NT2/D1 (cell line): ENCODE results near the gene AZIN2.

ENCODE experiments used
- DNase-seq: peaks from one replicate; pipeline ENCODE4 v3.0.0-alpha.2; 2011; ENCODE audit warnings: low read depth, low spot score
- H3K27me3 ChIP-seq: 2 replicates; pipeline ENCODE4 v1.6.0; 2011; ENCODE audit warnings: mild to moderate bottlenecking; ENCODE audit not compliant: insufficient read length, insufficient read depth
- H3K36me3 ChIP-seq: 2 replicates; pipeline ENCODE4 v1.6.1; 2011; ENCODE audit warnings: mild to moderate bottlenecking, low read length, mixed read lengths; ENCODE audit not compliant: insufficient read depth, insufficient read length
- H3K4me1 ChIP-seq: 2 replicates; pipeline ENCODE4 v1.5.1; 2011; ENCODE audit not compliant: insufficient read depth, insufficient read length
- H3K4me3 ChIP-seq: 2 replicates; pipeline ENCODE4 v1.5.1; 2011; ENCODE audit warnings: low read depth; ENCODE audit not compliant: insufficient read length
- H3K9ac ChIP-seq: 2 replicates; pipeline ENCODE4 v1.6.0; 2011; ENCODE audit warnings: low read depth; ENCODE audit not compliant: insufficient read length
- H3K9me3 ChIP-seq: 2 replicates; pipeline ENCODE4 v1.5.1; 2011; ENCODE audit warnings: mild to moderate bottlenecking, low read length; ENCODE audit not compliant: insufficient read depth
- SUZ12 ChIP-seq: IDR thresholded peaks from 2 replicates; pipeline ENCODE4 v1.6.1; 2011; ENCODE audit not compliant: insufficient read length, insufficient read depth; ENCODE audit errors: extremely low read depth
- YY1 ChIP-seq: IDR thresholded peaks from 2 replicates; pipeline ENCODE4 v1.6.1; 2011; ENCODE audit not compliant: insufficient read length, insufficient read depth
- ZNF274 ChIP-seq: IDR thresholded peaks from 2 replicates; pipeline ENCODE4 v1.6.1; 2011; ENCODE audit warnings: mild to moderate bottlenecking, low read depth, low read length

Gene AZIN2

DNA sequence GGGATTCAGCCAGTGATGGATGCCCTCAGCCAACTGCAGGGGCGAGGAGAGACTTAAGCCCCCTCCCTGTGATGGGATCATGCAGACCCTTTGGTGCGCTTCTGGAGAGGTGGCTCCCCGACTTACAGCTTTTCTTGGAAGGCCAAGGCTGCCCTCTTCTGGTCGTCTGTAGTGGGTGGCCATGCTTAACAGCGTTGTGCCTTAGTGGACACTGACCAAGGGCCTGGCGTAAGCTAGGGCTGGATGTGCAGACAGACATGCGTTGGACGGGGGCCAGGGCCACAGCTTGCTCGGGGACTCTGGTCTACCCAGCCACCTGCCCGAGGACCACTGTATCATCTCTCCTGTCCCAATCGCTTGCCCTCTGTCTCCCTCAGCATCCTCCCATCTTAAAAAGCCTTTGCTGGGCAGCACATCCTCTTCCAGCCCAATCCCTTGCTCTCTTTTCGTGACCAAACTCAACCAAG, 5.5 kb downstream of the AZIN2 start:
- Histone ChIP-seq H3K9me3 (no peaks in the 10 kb centered on the region), H3K9ac (no peak overlapping the region), H3K36me3 (no peaks in the 10 kb centered on the region), H3K4me1 (peaks cover 5% of the 10 kb centered on the region), H3K27me3 (peaks cover 24% of the 10 kb centered on the region), H3K4me3 (no peak overlapping the region)
- DNase-seq = peak; percentile 90
- no peak for TF ChIP-seq ZNF274

DNA sequence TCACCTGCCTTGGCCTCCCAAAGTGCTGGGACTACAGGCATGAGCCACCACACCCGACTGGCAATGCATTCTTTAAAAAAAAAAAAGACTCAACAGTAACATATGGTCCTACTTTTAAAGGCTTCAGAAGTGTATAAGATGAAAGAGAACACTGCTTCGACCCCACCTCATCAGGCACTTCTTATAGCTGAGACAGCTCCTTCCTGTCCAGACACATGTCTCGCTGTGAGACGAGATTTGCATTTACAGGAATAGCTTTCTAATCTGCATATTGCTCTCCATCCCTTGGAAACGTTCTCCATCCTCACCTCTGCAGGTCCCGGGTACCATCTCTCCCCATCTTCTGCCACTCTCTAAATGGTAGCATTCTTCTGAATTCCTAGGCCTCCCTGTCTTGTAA, 6.7 kb downstream of the AZIN2 start:
- Histone ChIP-seq H3K4me1 (peaks cover 10% of the 10 kb centered on the region), H3K27me3 (peaks cover 12% of the 10 kb centered on the region), H3K36me3 (no peaks in the 10 kb centered on the region), H3K9ac (no peak overlapping the region), H3K4me3 (no peak overlapping the region), H3K9me3 (no peaks in the 10 kb centered on the region)
- TF ChIP-seq ZNF274 = no peak
- no peak for TF ChIP-seq SUZ12
- no peak for TF ChIP-seq YY1
- DNase-seq = no peak

DNA sequence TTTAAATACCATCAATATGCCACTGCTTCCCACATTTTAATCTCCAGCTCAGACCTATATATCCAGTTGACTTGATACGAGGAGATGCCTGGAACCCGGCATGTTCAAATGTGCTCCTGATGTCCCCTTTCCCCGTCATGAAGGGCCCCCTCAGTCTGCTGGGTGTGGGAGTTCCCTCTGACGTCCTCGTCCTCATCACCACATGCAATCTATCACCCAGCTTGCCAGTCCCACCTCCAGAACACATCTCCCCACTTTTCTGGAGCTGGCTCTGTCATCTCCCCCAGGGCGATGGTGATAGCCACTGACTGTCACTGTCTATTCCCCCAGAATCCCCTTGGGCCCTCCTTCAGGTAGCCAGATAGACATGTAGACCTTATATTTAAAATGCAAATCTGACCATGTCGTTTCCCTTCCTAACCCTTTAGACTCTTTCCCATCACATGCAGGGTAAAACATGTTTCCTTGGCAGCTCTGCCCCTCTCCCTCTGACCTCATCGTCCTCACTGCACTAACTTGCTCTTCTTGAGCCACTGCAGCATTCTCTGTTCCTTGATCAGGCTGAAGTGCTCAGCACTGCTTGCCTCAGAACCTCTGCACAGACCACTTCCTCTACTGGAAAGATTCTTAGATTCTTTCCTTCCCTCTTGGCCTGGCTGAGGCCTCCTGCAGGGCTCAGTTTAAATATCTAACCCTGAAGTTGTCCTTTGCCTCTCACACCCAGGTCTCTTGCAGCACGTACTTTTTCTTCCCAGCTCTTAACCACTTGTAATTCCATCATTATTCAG, 7.4 kb downstream of the AZIN2 start:
- no peak for DNase-seq
- no peak overlapping the region for H3K4me3 ChIP-seq
- H3K4me1 ChIP-seq = peaks cover 16% of the 10 kb centered on the region
- H3K36me3 ChIP-seq = no peaks in the 10 kb centered on the region
- TF ChIP-seq YY1 (no peak), SUZ12 (no peak)
- no peaks in the 10 kb centered on the region for H3K9me3 ChIP-seq
- peak overlapping the region; percentile 23 for H3K9ac ChIP-seq
- H3K27me3 ChIP-seq = peaks cover 5% of the 10 kb centered on the region

GRCh38 chr1:33089457-33089856, 8.5 kb downstream of the AZIN2 start:
- Histone ChIP-seq H3K4me3 (no peak overlapping the region), H3K9me3 (no peaks in the 10 kb centered on the region), H3K36me3 (no peaks in the 10 kb centered on the region), H3K27me3 (no peaks in the 10 kb centered on the region), H3K4me1 (peaks cover 16% of the 10 kb centered on the region), H3K9ac (no peak overlapping the region)
- TF ChIP-seq SUZ12 = no peak
- TF ChIP-seq YY1 = no peak
- TF ChIP-seq ZNF274 = no peak
- DNase-seq = no peak

- Histone ChIP-seq H3K36me3 (peaks cover 4% of the 10 kb centered on the region), H3K4me3 (no peak overlapping the region), H3K9ac (no peak overlapping the region), H3K27me3 (peaks cover 2% of the 10 kb centered on the region), H3K9me3 (no peaks in the 10 kb centered on the region), H3K4me1 (peaks cover 16% of the 10 kb centered on the region)
- TF ChIP-seq ZNF274 = no peak
- no peak for TF ChIP-seq YY1
- no peak for TF ChIP-seq SUZ12
- no peak for DNase-seq
Observed at GRCh38 chr1:33092438-33092837, 11.5 kb downstream of the AZIN2 start.

DNA sequence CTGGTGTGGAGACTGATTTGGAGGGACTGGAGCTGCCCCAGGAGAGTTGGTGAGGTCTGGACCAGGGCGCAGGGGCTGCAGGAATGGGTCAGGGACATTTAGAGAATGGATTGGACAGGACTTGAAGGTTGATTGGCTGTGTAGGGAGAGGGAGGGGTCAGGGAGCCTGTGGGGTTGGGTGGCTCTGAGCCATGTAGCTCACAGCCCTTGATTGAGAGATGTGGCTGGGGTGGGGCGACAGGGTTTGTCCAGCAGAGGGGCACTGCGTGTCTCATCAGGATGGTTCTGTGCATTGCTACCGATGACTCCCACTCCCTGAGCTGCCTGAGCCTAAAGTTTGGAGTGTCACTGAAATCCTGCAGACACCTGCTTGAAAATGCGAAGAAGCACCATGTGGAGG, 12.1 kb downstream of the AZIN2 start:
- no peak overlapping the region for H3K9ac ChIP-seq
- no peak for DNase-seq
- no peaks in the 10 kb centered on the region for H3K9me3 ChIP-seq
- H3K27me3 ChIP-seq = peaks cover 2% of the 10 kb centered on the region
- TF ChIP-seq YY1 = no peak
- TF ChIP-seq SUZ12 = no peak
- TF ChIP-seq ZNF274 = no peak
- peaks cover 16% of the 10 kb centered on the region for H3K4me1 ChIP-seq
- H3K4me3 ChIP-seq = no peak overlapping the region
- H3K36me3 ChIP-seq = peaks cover 9% of the 10 kb centered on the region

GRCh38 chr1:33094486-33094885, 13.5 kb downstream of the AZIN2 start:
- no peak for DNase-seq
- TF ChIP-seq SUZ12 (no peak), YY1 (no peak), ZNF274 (no peak)
- no peaks in the 10 kb centered on the region for H3K9me3 ChIP-seq
- H3K4me1 ChIP-seq = peaks cover 20% of the 10 kb centered on the region
- H3K9ac ChIP-seq = no peak overlapping the region
- no peak overlapping the region for H3K4me3 ChIP-seq
- peaks cover 2% of the 10 kb centered on the region for H3K27me3 ChIP-seq
- H3K36me3 ChIP-seq = peaks cover 11% of the 10 kb centered on the region
